Measurements from ENCODE around the gene ADSS1. TPM values are rescaled to one million over a fixed set of nuclear protein-coding genes. Genes with fewer than 3 reads are reported as not detected.

ADSS1 gene
- total and polyA plus RNA-seq, 4 donors, result 1.8 to 18.8 (median 12.2) TPM

DNA sequence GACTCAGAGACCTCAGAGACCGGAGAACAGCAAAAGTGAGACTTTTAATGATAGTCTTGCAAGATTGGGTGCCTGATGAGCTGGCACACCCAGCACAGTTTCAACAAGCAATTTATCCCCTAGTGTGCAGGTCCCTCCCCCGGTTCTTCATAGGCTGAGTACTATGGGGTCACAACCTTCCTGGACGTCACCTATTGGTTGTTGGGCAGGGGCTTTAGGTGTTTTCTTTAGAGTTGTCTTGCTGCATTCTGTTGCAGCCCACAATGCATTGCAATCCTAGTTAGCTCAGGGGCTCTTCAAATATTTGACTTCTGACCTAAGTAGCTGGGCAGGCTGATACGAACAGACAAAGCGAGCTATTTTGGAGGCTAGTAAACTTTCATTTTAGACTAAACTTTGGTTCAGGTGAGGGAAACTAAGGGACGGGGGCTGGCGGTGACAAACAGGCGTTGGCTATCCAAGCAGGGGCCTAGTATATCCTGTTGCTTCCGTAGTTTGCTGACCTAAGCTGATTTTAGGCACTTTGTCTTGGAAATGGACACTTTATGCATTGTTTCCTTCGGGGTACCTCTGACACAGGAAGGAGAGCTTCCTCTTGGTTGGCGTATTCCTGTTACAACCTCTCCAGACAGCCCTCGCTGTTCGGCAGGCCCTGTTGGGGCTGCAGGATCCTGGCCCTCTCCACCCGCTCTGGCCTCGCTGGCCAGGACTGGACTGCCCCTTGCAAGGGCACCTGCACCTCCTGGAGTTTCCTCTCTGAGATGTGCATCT lies 43.0 kb downstream of the ADSS1 start:
- TF ChIP-seq YY1 (IDR thresholded peaks at IDR 0.05) (peak; percentile 79), SP1 (IDR thresholded peaks at IDR 0.05) (peak; percentile 91), JUND (IDR thresholded peaks at IDR 0.05) (peak in 1 of 2 donors; percentile 31), RXRA (IDR thresholded peaks at IDR 0.05) (peak; percentile 80 to 88), GABPA (IDR thresholded peaks at IDR 0.05 in 1 of 2, conservative IDR thresholded peaks at IDR 0.05 in 1 of 2) (peak in 1 of 2 donors; percentile 28), HNF4A (conservative IDR thresholded peaks at IDR 0.05) (peak in 1 of 2 donors; percentile 51), NR2F2 (IDR thresholded peaks at IDR 0.05) (peak; percentile 69), RAD21 (IDR thresholded peaks at IDR 0.05) (peak; percentile 32 to 41), FOXA2 (IDR thresholded peaks at IDR 0.05) (peak; percentile 72), HNF4G (IDR thresholded peaks at IDR 0.05) (no peak), FOXA1 (IDR thresholded peaks at IDR 0.05) (peak; percentile 66), EGR1 (IDR thresholded peaks at IDR 0.05; ENCODE audit: low read depth in 2 of 2) (peak in 1 of 2 donors; percentile 9), TAF1 (conservative IDR thresholded peaks at IDR 0.05) (no peak)
- TF ChIP-seq, protein P1, sequence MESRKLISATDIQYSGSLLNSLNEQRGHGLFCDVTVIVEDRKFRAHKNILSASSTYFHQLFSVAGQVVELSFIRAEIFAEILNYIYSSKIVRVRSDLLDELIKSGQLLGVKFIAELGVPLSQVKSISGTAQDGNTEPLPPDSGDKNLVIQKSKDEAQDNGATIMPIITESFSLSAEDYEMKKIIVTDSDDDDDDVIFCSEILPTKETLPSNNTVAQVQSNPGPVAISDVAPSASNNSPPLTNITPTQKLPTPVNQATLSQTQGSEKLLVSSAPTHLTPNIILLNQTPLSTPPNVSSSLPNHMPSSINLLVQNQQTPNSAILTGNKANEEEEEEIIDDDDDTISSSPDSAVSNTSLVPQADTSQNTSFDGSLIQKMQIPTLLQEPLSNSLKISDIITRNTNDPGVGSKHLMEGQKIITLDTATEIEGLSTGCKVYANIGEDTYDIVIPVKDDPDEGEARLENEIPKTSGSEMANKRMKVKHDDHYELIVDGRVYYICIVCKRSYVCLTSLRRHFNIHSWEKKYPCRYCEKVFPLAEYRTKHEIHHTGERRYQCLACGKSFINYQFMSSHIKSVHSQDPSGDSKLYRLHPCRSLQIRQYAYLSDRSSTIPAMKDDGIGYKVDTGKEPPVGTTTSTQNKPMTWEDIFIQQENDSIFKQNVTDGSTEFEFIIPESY (IDR thresholded peaks at IDR 0.05), result no peak
- TF ChIP-seq, protein P2, sequence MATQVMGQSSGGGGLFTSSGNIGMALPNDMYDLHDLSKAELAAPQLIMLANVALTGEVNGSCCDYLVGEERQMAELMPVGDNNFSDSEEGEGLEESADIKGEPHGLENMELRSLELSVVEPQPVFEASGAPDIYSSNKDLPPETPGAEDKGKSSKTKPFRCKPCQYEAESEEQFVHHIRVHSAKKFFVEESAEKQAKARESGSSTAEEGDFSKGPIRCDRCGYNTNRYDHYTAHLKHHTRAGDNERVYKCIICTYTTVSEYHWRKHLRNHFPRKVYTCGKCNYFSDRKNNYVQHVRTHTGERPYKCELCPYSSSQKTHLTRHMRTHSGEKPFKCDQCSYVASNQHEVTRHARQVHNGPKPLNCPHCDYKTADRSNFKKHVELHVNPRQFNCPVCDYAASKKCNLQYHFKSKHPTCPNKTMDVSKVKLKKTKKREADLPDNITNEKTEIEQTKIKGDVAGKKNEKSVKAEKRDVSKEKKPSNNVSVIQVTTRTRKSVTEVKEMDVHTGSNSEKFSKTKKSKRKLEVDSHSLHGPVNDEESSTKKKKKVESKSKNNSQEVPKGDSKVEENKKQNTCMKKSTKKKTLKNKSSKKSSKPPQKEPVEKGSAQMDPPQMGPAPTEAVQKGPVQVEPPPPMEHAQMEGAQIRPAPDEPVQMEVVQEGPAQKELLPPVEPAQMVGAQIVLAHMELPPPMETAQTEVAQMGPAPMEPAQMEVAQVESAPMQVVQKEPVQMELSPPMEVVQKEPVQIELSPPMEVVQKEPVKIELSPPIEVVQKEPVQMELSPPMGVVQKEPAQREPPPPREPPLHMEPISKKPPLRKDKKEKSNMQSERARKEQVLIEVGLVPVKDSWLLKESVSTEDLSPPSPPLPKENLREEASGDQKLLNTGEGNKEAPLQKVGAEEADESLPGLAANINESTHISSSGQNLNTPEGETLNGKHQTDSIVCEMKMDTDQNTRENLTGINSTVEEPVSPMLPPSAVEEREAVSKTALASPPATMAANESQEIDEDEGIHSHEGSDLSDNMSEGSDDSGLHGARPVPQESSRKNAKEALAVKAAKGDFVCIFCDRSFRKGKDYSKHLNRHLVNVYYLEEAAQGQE (IDR thresholded peaks at IDR 0.05), result peak; percentile 94
- TF ChIP-seq, protein P3, sequence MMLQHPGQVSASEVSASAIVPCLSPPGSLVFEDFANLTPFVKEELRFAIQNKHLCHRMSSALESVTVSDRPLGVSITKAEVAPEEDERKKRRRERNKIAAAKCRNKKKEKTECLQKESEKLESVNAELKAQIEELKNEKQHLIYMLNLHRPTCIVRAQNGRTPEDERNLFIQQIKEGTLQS (IDR thresholded peaks at IDR 0.05), result no peak
- TF ChIP-seq, protein P4, sequence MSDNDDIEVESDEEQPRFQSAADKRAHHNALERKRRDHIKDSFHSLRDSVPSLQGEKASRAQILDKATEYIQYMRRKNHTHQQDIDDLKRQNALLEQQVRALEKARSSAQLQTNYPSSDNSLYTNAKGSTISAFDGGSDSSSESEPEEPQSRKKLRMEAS (IDR thresholded peaks at IDR 0.05), result no peak
- TF ChIP-seq, protein P5, sequence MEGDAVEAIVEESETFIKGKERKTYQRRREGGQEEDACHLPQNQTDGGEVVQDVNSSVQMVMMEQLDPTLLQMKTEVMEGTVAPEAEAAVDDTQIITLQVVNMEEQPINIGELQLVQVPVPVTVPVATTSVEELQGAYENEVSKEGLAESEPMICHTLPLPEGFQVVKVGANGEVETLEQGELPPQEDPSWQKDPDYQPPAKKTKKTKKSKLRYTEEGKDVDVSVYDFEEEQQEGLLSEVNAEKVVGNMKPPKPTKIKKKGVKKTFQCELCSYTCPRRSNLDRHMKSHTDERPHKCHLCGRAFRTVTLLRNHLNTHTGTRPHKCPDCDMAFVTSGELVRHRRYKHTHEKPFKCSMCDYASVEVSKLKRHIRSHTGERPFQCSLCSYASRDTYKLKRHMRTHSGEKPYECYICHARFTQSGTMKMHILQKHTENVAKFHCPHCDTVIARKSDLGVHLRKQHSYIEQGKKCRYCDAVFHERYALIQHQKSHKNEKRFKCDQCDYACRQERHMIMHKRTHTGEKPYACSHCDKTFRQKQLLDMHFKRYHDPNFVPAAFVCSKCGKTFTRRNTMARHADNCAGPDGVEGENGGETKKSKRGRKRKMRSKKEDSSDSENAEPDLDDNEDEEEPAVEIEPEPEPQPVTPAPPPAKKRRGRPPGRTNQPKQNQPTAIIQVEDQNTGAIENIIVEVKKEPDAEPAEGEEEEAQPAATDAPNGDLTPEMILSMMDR (IDR thresholded peaks at IDR 0.05; ENCODE audit: low read depth, low read length, missing input control), result no peak
- Histone ChIP-seq H3K4me1 (ENCODE audit: control insufficient read depth in 4 of 4, insufficient read depth in 4 of 4, low read length in 3 of 4) (peaks cover 5 to 34% (median 18%) of the 10 kb centered on the region in 4 donors), H3K36me3 (ENCODE audit: control insufficient read depth in 4 of 4, insufficient read depth in 3 of 4, low read depth in 1 of 4, low read length in 3 of 4) (peaks cover 3 to 16% (median 12%) of the 10 kb centered on the region in 4 donors), H3K27me3 (ENCODE audit: control insufficient read depth in 4 of 4, insufficient read depth in 4 of 4, low read length in 3 of 4) (no peaks in the 10 kb centered on the region), H3K27ac (ENCODE audit: low read depth in 1 of 2, low read length in 2 of 2) (peak overlapping the region; percentile 44 to 79), H3K9me3 (ENCODE audit: control insufficient read depth in 4 of 4, low read length in 3 of 4) (no peaks in the 10 kb centered on the region), H3K4me3 (ENCODE audit: low read depth in 1 of 3, low read length in 3 of 3) (peak overlapping the region in 2 of 3 donors; percentile 54 to 68), H3K9ac (ENCODE audit: low read depth in 1 of 2, low read length in 2 of 2) (peak overlapping the region in 1 of 2 donors; percentile 94)
- 29% methylated on average over 15 of the region's 15 CpGs for WGBS
- no peak for DNase-seq (ENCODE audit: low spot score)
